GM21723 (cell line): ENCODE data around the gene KCND2.
"Not testable (repeated sequence)": the region's sequence is repeated elsewhere in the genome, so short reads cannot be mapped to it uniquely, and the experiment has no call there.

Experiments
- ATAC-seq: cut with Tn5 transposase; IDR thresholded peaks from one replicate; pipeline ENCODE4 v1.9.1; 2021; ENCODE audit warnings: mild to moderate bottlenecking, moderate library complexity; ENCODE audit not compliant: unreplicated experiment

KCND2 gene

GRCh38 chr7:120735791-120736190 is 462.8 kb downstream of the KCND2 start:
- ATAC-seq, result no peak

GRCh38 chr7:120738816-120739215 is 465.8 kb downstream of the KCND2 start:
- ATAC-seq, result no peak

- no peak for ATAC-seq
Observed at GRCh38 chr7:120740348-120740747, 467.4 kb downstream of the KCND2 start.

- no peak for ATAC-seq
Observed at GRCh38 chr7:120741371-120742042, 468.5 kb downstream of the KCND2 start.

- no peak for ATAC-seq
Observed at GRCh38 chr7:120742372-120742771, 469.4 kb downstream of the KCND2 start.

- ATAC-seq, result no peak
Observed at GRCh38 chr7:120743128-120743527, 470.2 kb downstream of the KCND2 start.

- ATAC-seq, result peak; percentile 64
Observed at GRCh38 chr7:120760050-120760449, 487.1 kb downstream of the KCND2 start.

GRCh38 chr7:120760851-120761250 is 487.9 kb downstream of the KCND2 start:
- no peak for ATAC-seq

GRCh38 chr7:120770206-120770605 is 497.2 kb downstream of the KCND2 start:
- no peak for ATAC-seq

- no peak for ATAC-seq
Observed at GRCh38 chr7:120774481-120774880, 501.5 kb downstream of the KCND2 start.

GRCh38 chr7:120775755-120776154 is 502.8 kb downstream of the KCND2 start:
- no peak for ATAC-seq

GRCh38 chr7:120779078-120779477 is 506.1 kb downstream of the KCND2 start:
- ATAC-seq, result not testable (repeated sequence)

- ATAC-seq, result not testable (repeated sequence)
Observed at GRCh38 chr7:120780451-120780850, 507.5 kb downstream of the KCND2 start.

GRCh38 chr7:120780938-120781337 is 508.0 kb downstream of the KCND2 start:
- ATAC-seq, result no peak

GRCh38 chr7:120781924-120782323 is 508.9 kb downstream of the KCND2 start:
- ATAC-seq, result not testable (repeated sequence)

- ATAC-seq, result no peak
Observed at GRCh38 chr7:120783273-120783672, 510.3 kb downstream of the KCND2 start.

GRCh38 chr7:120783721-120784120 is 510.7 kb downstream of the KCND2 start:
- no peak for ATAC-seq

GRCh38 chr7:120785095-120785494 is 512.1 kb downstream of the KCND2 start:
- no peak for ATAC-seq

GRCh38 chr7:120792091-120792860 is 519.3 kb downstream of the KCND2 start:
- peak; percentile 95 for ATAC-seq

GRCh38 chr7:120792861-120793130 is 519.8 kb downstream of the KCND2 start:
- ATAC-seq, result no peak

- ATAC-seq, result no peak
Observed at GRCh38 chr7:120793213-120793936, 520.4 kb downstream of the KCND2 start.
